ENCODE data around the gene ZDHHC23.

ZDHHC23 gene

DNA sequence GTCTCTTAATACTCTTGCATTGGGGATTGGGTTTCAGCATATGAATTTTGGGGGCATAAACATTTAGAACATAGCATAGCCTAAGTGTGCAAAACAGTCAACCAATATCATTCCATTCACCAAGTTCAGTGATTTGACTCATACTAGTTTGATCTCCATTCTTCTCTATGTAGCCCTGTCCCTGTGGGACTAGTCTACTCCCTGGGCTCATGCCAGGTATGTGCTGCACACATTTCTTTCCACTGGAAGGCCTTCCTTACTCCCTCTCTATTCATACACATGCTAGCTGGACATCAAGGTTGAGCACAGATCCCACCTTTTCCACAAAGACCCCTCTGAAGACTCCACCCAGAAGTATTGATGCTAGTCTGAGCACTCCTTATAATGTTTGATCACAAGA is 5.1 kb downstream of the ZDHHC23 start:
- no peak overlapping the region for H3K27ac ChIP-seq (ENCODE audit: extremely low read depth, low read depth, low read length)
- CTCF ChIA-PET = no interaction called here
- H3K36me3 ChIP-seq (ENCODE audit: control insufficient read depth in 2 of 2, insufficient read depth in 1 of 2, low read length in 2 of 2) = peaks cover 0 to 30% of the 10 kb centered on the region in 2 experiments; a peak in 1 of 3 replicates
- H3K4me1 ChIP-seq (ENCODE audit: control insufficient read depth, insufficient read depth, low read length) = no peaks in the 10 kb centered on the region
- no peak overlapping the region for H3K4me3 ChIP-seq (ENCODE audit: low read depth, low read length)
- no peak for TF ChIP-seq ZBTB20 (tag by site-specific recombination; IDR thresholded peaks at IDR 0.05)
- TF ChIP-seq REPIN1 (tag by site-specific recombination; IDR thresholded peaks at IDR 0.05; ENCODE audit: low read depth) = no peak
- TF ChIP-seq RBAK (tag by site-specific recombination; IDR thresholded peaks at IDR 0.05) = no peak
- no peak for TF ChIP-seq ZNF140 (tag by site-specific recombination; IDR thresholded peaks at IDR 0.05)
- TF ChIP-seq ZNF366 (tag by site-specific recombination; conservative IDR thresholded peaks at IDR 0.05) = no peak
- TF ChIP-seq ZNF26 (tag by site-specific recombination; IDR thresholded peaks at IDR 0.05) = no peak
- no peak for TF ChIP-seq AEBP2 (tag by site-specific recombination; IDR thresholded peaks at IDR 0.05; ENCODE audit: borderline replicate concordance)
- no peak for TF ChIP-seq ZSCAN16 (tag by site-specific recombination; IDR thresholded peaks at IDR 0.05)
- no peak for TF ChIP-seq ZNF501 (tag by site-specific recombination; IDR thresholded peaks at IDR 0.05)
- TF ChIP-seq ZNF184 (tag by site-specific recombination; IDR thresholded peaks at IDR 0.05) = no peak
- TF ChIP-seq ZBTB21 (tag by site-specific recombination; IDR thresholded peaks at IDR 0.05) = no peak
- no peak for TF ChIP-seq KLF1 (tag by site-specific recombination; IDR thresholded peaks at IDR 0.05)
- TF ChIP-seq, protein P1, sequence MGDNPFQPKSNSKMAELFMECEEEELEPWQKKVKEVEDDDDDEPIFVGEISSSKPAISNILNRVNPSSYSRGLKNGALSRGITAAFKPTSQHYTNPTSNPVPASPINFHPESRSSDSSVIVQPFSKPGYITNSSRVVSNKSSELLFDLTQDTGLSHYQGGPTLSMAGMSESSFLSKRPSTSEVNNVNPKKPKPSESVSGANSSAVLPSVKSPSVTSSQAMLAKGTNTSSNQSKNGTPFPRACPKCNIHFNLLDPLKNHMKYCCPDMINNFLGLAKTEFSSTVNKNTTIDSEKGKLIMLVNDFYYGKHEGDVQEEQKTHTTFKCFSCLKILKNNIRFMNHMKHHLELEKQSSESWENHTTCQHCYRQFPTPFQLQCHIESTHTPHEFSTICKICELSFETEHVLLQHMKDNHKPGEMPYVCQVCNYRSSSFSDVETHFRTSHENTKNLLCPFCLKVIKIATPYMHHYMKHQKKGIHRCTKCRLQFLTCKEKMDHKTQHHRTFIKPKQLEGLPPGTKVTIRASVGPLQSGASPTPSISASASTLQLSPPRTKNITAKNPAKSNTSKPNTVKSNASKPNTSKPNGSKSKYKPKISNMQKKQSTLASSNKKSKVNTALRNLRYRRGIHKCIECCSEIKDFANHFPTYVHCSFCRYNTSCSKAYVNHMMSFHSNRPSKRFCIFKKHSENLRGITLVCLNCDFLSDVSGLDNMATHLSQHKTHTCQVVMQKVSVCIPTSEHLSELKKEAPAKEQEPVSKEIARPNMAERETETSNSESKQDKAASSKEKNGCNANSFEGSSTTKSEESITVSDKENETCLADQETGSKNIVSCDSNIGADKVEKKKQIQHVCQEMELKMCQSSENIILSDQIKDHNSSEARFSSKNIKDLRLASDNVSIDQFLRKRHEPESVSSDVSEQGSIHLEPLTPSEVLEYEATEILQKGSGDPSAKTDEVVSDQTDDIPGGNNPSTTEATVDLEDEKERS (tag by site-specific recombination; IDR thresholded peaks at IDR 0.05) = no peak
- TF ChIP-seq, protein P2, sequence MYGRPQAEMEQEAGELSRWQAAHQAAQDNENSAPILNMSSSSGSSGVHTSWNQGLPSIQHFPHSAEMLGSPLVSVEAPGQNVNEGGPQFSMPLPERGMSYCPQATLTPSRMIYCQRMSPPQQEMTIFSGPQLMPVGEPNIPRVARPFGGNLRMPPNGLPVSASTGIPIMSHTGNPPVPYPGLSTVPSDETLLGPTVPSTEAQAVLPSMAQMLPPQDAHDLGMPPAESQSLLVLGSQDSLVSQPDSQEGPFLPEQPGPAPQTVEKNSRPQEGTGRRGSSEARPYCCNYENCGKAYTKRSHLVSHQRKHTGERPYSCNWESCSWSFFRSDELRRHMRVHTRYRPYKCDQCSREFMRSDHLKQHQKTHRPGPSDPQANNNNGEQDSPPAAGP (tag by site-specific recombination; IDR thresholded peaks at IDR 0.05) = no peak
- no peak for TF ChIP-seq GFI1B (tag by site-specific recombination; IDR thresholded peaks at IDR 0.05)
- POLR2A ChIA-PET = no interaction called here
- H3K9me3 ChIP-seq (ENCODE audit: control insufficient read depth, insufficient read depth, low read depth, low read length) = no peaks in the 10 kb centered on the region

- no peak overlapping the region for H3K27ac ChIP-seq (ENCODE audit: extremely low read depth, low read depth, low read length)
- CTCF ChIA-PET = no interaction called here
- POLR2A ChIA-PET = no interaction called here
- no peak overlapping the region for H3K4me3 ChIP-seq (ENCODE audit: low read depth, low read length)
- TF ChIP-seq ZNF426 (tag by site-specific recombination; IDR thresholded peaks at IDR 0.05) = no peak
- no peak for TF ChIP-seq HOXA7 (CRISPR knock-in tag; IDR thresholded peaks at IDR 0.05; ENCODE audit: borderline replicate concordance)
- no peak for TF ChIP-seq KLF1 (tag by site-specific recombination; IDR thresholded peaks at IDR 0.05)
- TF ChIP-seq SALL2 (tag by site-specific recombination; IDR thresholded peaks at IDR 0.05; ENCODE audit: borderline replicate concordance) = no peak
- no peak for TF ChIP-seq ZNF266 (tag by site-specific recombination; IDR thresholded peaks at IDR 0.05; ENCODE audit: low read depth)
- no peaks in the 10 kb centered on the region for H3K4me1 ChIP-seq (ENCODE audit: control insufficient read depth, insufficient read depth, low read length)
- H3K9me3 ChIP-seq (ENCODE audit: control insufficient read depth, insufficient read depth, low read depth, low read length) = no peaks in the 10 kb centered on the region
- peaks cover 0 to 37% of the 10 kb centered on the region in 2 experiments; a peak in 1 of 3 replicates for H3K36me3 ChIP-seq (ENCODE audit: control insufficient read depth in 2 of 2, insufficient read depth in 1 of 2, low read length in 2 of 2)
Measured at GRCh38 chr3:113953677-113954076, 5.9 kb downstream of the ZDHHC23 start.

Data from HEK293 (cell line).